Stimulated activated CD4-positive, alpha-beta T cell treated with anti-CD3 and anti-CD28 coated beads, TNF-alpha, amount 100 ng/mL, for 24 hours (primary cell): ENCODE measurements around the gene LCE1A.

Experiments used
- DNase-seq, 3 experiments: peaks; one replicate each; pipeline ENCODE4 v3.0.0-alpha.2; 2020; ENCODE audit warnings: low read depth in 3 of 3

LCE1A gene

GRCh38 chr1:152870831-152871730 is 43.8 kb downstream of the LCE1A start:
- DNase-seq = no peak

GRCh38 chr1:152871731-152872126 is 44.5 kb downstream of the LCE1A start:
- DNase-seq = no peak

GRCh38 chr1:152873495-152873894 is 46.2 kb downstream of the LCE1A start:
- DNase-seq = no peak

GRCh38 chr1:152876827-152877226 is 49.6 kb downstream of the LCE1A start:
- no peak for DNase-seq
